IMR-90 (cell line): ENCODE results near the gene FAM120A.

Experiments used
- CTCF ChIP-seq: conservative IDR thresholded peaks from 2 replicates; pipeline ENCODE4 v1.5.1; 2012; ENCODE audit warnings: mild to moderate bottlenecking, low read depth, low read length, improper control_type of control experiment
- MAZ ChIP-seq: IDR thresholded peaks from 2 replicates; pipeline ENCODE4 v1.6.1; 2012; ENCODE audit warnings: low read depth, mild to moderate bottlenecking, low read length, improper control_type of control experiment, moderate library complexity, borderline replicate concordance
- POLR2A ChIP-seq: IDR thresholded peaks from 2 replicates; pipeline ENCODE4 v1.6.1; 2012; ENCODE audit warnings: mild to moderate bottlenecking, low read depth, low read length

- TF ChIP-seq CTCF (no peak), POLR2A (no peak), MAZ (no peak)
These were observed 10.3 kb downstream of the FAM120A start for GRCh38 chr9:93461821-93462220.
